ENCODE results near the gene TSPAN33.

Gene TSPAN33, protein sequence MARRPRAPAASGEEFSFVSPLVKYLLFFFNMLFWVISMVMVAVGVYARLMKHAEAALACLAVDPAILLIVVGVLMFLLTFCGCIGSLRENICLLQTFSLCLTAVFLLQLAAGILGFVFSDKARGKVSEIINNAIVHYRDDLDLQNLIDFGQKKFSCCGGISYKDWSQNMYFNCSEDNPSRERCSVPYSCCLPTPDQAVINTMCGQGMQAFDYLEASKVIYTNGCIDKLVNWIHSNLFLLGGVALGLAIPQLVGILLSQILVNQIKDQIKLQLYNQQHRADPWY

DNA sequence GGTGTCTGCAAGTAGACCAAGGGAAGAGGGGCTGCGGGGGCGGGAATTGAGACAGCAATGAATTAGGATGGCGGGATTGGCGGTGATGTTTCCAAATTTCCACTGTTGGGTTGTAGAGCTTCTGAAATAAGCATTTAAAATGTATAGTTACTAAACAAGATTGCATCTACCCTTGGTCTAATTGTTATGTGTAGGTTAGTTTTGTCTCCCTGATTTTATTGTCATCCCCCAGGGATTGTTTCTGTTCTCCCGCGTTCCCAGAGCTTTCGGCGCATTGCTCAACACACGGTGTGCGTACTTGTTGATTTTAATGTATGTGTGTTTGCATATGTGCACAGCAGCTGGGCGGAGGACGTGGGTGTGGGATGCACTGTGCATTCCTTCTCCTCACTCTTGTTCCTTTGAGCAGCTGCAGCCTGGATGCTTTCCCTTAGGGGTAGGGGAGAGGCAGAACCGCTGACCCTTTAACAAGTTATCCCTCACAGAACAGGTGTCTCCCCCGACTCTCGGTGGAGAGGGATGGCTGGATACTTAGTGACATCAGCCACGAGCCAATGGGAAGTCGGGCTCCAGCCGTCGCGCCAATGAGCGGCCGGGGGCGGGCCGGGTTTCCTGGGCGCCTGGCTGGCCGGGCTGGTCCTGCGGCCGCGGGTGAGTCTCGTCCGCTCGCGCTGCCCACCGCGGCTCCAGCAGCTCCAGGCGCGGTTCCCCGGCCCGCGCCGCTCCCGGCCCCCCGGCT is at the start of gene TSPAN33:
TSS of gene TSPAN33 (plus strand) at position 613 of the 739 bp plus-strand sequence. CDS start 274 bp downstream, outside the sequence.
- DNase-seq (ENCODE audit: low spot score): peak; percentile 93
- TF ChIP-seq, protein P1, sequence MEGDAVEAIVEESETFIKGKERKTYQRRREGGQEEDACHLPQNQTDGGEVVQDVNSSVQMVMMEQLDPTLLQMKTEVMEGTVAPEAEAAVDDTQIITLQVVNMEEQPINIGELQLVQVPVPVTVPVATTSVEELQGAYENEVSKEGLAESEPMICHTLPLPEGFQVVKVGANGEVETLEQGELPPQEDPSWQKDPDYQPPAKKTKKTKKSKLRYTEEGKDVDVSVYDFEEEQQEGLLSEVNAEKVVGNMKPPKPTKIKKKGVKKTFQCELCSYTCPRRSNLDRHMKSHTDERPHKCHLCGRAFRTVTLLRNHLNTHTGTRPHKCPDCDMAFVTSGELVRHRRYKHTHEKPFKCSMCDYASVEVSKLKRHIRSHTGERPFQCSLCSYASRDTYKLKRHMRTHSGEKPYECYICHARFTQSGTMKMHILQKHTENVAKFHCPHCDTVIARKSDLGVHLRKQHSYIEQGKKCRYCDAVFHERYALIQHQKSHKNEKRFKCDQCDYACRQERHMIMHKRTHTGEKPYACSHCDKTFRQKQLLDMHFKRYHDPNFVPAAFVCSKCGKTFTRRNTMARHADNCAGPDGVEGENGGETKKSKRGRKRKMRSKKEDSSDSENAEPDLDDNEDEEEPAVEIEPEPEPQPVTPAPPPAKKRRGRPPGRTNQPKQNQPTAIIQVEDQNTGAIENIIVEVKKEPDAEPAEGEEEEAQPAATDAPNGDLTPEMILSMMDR (IDR thresholded peaks at IDR 0.05; ENCODE audit: extremely low read depth, insufficient read depth, missing control alignments): no peak
- in situ Hi-C loops (cut with MboI; ENCODE audit: low pct_unique_long_range_greater_than_20kb, low sequenced_read_pairs, unreplicated experiment): no loop called here

DNA sequence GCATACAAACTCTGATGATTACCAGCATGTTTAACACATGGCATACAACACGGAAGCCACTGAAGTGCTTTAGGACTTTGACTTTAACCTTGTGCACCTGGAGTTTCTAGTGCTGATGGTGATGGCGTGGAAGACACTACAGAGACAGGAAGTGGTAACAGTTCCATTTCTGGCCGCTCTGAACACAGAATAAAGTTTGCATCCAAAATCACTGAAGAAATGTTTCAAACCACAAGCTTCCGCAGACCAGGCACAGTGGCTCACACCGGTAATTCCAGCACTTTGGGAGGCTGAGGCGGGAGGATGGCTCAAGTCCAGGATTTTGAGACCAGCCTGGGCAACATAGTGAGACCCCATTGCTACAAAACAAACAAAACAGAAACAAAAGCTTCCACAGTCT is 49.2 kb upstream of the TSPAN33 start:
- TF ChIP-seq, protein P1 (IDR thresholded peaks at IDR 0.05; ENCODE audit: extremely low read depth, insufficient read depth, missing control alignments): no peak
- DNase-seq (ENCODE audit: low spot score): peak; percentile 50
- in situ Hi-C loops (cut with MboI; ENCODE audit: low pct_unique_long_range_greater_than_20kb, low sequenced_read_pairs, unreplicated experiment): no loop called here

DNA sequence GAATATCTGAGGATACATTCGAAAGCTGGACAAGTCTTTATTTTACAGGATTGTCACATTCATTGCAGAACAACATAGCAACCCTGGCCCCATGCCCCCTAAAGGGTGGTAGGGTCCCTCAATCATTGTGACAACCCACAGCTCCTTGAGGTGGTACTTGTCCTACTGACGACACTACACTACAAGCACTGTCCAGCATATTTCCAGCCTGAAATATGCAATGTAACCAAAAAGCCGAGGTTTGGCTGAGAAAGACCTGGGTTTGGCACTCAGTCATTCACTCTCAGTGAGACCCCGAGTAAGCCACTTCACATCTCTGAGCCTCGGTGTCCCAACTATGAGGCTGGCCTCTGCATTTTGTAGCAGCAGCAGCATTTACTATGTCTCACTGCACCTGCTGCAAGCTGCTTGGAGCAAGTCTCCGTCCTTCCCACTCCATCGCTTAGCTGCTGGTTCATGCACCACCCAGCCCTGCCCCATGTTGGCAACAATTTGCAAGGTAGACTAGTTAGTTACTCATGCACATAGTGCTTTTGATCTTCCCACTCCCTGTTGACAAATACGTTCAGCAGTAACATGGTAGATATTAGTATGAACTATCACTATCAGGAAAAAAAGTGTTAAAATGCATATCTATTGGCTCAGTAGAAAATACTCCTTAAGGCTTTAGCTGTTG is 46.0 kb upstream of the TSPAN33 start:
- DNase-seq (ENCODE audit: low spot score): no peak
- TF ChIP-seq, protein P1 (IDR thresholded peaks at IDR 0.05; ENCODE audit: extremely low read depth, insufficient read depth, missing control alignments): no peak
- in situ Hi-C loops (cut with MboI; ENCODE audit: low pct_unique_long_range_greater_than_20kb, low sequenced_read_pairs, unreplicated experiment): no loop called here

DNA sequence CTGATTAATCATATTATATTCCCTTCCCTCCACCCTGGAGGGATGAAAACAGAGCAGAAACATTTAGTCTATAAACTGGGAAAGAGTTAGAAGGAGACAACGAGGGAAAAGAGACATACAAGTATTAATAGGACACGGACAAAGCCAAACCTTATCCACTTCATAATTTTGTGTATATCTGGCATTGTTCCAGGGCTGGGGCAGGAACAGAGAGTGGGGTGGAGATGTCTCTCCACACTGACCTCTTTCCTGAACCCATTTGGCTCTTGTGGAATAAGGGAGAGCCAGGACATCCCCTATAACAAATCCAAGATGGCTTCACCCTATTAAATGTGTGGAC is 43.7 kb upstream of the TSPAN33 start:
- in situ Hi-C loops (cut with MboI; ENCODE audit: low pct_unique_long_range_greater_than_20kb, low sequenced_read_pairs, unreplicated experiment): no loop called here
- DNase-seq (ENCODE audit: low spot score): no peak
- TF ChIP-seq, protein P1 (IDR thresholded peaks at IDR 0.05; ENCODE audit: extremely low read depth, insufficient read depth, missing control alignments): no peak

DNA sequence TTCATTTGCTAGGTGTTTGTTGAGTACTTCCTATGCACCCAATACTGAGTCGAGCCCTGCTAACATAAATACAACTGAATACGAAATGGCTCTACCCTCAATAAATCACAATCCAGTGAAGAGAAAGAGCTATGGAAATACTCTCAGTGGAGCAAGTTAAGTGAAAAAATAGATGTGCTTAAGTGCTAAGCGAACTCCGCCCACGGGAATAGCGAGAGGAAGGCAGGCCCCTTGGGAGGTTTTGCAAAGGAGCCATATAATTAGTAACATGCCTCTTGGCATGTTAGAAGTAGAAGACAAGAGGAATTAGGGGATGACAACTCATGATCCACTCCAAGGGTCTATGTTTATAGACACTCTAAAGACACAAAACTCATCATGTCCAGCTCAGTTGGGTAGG is 42.8 kb upstream of the TSPAN33 start:
- TF ChIP-seq, protein P1 (IDR thresholded peaks at IDR 0.05; ENCODE audit: extremely low read depth, insufficient read depth, missing control alignments): no peak
- in situ Hi-C loops (cut with MboI; ENCODE audit: low pct_unique_long_range_greater_than_20kb, low sequenced_read_pairs, unreplicated experiment): no loop called here
- DNase-seq (ENCODE audit: low spot score): no peak

DNA sequence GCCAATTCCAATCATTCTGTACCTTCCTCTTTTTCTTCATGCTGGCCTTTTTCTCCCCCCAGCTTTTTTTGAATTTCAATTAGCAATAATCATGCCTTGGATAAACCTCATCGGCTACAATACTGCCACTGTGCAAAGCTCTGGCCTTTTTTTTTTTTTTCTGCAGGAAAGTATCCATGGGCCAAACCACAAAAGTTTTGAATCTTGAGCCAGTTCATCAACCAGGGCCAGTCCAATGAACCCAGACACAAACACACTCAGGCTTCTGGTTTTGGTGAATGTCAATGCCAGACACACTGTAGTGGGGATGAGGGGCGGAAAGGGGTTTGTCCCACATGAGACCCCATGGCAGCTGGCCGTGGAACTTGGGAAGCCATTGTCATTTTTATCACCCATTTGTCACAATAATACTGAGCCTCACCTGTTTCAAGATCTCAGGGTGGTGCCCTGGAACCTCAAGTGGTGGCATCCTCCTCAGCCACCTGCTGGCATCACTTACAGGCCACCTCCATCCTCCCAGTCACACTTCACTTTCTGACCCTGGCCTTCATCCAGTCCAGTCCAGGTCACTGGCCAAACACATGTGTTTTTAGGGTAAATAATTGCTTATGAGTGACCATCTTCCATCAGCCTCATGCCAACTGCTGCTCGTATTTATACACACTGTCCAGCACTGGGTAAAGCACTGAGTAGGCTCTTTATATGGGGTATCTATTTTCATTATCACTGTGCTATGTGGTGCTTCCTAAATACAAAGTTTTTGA is 40.8 kb upstream of the TSPAN33 start:
- DNase-seq (ENCODE audit: low spot score): no peak
- TF ChIP-seq, protein P1 (IDR thresholded peaks at IDR 0.05; ENCODE audit: extremely low read depth, insufficient read depth, missing control alignments): no peak
- in situ Hi-C loops (cut with MboI; ENCODE audit: low pct_unique_long_range_greater_than_20kb, low sequenced_read_pairs, unreplicated experiment): no loop called here

Measured in GM13977 (cell line).